Stimulated activated naive CD4-positive, alpha-beta T cell treated with Interleukin-2 at 50 U/mL for 16 hours (primary cell): Measurements from ENCODE around the gene LRRC27.

Source experiments
- DNase-seq: peaks from one replicate; lab custom pipeline; 2025; lab: John Stamatoyannopoulos, UW

LRRC27 gene

DNA sequence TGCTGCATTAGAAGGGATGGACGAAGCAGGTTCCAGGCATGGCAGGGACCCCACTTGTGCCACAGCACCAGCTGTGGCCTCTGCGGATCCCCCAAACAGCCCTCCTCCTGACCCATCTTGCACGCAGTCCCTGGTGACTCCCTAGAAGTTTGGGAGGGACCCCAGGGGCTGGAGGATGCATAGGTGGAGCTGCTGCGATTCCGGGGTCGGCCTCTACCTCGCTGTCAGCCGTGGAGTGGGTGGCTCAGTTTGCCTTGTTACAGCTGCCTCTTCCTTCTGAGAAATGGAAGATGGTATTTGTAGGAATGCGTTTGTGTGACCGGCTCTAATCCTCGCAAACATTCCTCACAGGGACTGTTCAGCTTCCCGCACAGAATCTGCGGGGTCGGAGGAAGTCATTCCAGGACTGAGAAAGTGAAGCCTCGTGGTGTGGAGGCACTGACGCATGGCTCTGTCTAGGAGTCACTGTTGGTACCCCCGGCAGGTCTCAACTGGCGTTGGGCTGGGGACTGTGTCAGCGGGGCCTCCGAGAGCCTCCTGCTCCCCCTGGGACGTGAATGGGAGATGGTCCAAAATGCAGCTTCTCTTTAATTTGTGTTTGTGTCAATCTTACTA, 82.5 kb downstream of the LRRC27 start:
- no peak for DNase-seq

DNA sequence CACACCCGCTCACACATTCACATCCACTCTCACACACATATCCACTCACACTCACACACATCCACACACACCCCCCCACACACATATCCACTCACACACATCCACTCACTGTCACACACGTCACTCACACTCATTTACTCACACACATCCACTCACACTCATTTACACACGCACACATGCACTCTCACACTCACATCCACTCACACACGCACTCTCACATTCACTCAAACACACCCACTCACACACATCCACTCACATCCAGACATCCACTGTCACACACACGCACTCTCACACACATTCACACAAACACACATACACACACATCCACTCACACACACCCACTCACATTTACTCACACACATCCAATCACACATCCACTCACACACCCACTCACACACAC, 83.3 kb downstream of the LRRC27 start:
- DNase-seq = no peak

GRCh38 chr10:132415956-132416355, 84.0 kb downstream of the LRRC27 start:
- DNase-seq = no peak

DNA sequence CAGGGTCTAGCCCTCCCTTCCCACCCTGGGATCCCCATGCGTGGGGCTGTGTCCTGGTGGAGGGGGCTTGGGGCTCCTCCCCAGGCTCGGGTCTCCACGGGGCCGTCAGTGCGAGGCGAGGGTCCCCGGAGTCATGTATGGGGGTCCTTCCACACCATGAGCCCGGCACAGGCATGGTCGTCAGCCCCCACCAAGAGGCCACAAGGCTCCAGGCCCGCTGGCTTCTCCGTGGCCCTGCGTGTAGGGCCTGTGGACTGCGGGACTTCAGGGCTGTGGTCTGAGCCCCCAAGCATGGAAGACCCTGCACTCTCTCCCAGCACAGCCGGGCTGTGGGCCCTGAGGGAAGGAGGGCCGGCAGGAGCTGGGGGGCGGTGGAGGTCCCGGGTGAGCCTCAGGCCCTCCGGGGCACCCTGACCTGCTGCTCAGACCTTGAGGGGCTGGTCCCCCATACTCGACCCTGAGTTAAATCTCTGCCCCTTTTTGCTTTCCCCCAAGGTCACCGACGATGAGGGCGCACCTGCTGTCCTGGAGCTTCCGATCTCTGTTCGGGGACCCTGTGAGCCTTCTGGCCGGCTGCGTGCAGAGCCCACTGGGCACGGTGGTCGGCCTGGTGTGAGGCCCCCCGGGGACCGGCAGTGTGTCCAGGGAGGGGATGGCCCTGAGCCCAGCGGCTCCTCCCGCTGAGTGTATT, 84.7 kb downstream of the LRRC27 start:
- no peak for DNase-seq

- no peak for DNase-seq
These were observed 85.4 kb downstream of the LRRC27 start for GRCh38 chr10:132417257-132417910.

DNA sequence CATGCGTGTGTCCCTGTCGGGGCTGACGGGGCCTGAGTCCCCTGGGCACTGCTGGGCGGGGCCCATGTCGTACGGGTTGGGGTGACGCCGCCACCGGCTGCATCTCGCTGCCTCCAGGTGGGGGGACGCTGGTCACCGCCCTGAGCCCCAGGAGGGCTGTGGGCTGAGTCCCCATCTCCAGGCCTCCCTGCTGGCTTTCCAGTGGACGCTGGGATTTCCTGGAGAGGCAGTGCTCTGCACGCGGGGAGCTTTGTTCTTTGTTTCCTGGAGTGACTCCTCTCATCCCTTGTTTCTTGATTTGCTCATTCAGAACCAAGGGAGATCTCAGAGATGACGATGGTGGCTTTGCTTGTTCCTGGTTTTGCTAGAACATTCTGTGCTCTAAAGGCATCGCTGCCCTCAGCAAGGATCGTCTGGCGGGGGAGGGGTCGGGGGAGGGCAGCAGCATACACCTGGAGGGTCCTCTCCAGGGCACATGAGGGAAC, 86.0 kb downstream of the LRRC27 start:
- no peak for DNase-seq

DNA sequence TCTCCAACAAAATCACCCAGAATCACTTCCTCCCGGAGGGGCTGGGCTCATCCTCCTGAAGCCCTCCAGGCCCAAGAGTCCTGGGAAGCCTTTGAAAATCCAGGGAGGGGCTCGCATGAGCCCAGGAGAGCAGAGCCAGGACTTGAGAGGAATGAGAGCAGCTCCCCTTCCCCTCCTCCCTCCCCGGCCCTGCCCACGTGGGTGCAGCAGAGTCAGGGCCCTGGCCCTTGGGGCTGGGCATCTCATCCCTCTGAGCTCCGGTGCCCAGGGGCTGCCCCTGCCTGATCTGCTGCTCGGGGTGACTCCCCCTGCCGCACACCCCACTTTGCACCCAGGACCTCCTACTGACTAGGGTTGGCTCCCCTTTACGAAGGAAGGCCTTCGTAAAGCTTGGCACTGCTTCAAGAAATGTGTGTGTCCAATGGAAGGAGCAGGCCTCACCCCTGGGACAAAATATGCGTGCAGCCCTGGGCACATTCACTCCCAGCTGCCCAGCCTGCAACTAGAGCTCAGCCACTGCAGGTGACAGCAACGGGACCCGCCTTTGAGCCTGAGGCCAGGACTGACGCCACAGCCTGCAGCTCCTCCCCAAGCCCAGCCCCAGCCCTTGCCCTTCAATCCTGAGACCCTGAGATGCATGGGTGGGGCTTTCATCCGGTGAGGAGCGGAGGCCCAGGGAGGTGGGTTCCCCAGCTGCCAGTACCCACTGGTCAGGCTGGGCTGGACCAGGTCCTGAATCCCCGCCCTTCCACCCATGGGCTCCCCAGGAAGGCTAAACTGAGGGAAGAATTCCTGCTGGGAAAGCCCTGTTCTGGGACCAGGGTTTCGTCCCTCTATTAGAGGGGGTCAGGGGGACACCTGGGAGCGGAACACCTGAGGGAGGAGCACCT, 86.8 kb downstream of the LRRC27 start:
- no peak for DNase-seq

DNA sequence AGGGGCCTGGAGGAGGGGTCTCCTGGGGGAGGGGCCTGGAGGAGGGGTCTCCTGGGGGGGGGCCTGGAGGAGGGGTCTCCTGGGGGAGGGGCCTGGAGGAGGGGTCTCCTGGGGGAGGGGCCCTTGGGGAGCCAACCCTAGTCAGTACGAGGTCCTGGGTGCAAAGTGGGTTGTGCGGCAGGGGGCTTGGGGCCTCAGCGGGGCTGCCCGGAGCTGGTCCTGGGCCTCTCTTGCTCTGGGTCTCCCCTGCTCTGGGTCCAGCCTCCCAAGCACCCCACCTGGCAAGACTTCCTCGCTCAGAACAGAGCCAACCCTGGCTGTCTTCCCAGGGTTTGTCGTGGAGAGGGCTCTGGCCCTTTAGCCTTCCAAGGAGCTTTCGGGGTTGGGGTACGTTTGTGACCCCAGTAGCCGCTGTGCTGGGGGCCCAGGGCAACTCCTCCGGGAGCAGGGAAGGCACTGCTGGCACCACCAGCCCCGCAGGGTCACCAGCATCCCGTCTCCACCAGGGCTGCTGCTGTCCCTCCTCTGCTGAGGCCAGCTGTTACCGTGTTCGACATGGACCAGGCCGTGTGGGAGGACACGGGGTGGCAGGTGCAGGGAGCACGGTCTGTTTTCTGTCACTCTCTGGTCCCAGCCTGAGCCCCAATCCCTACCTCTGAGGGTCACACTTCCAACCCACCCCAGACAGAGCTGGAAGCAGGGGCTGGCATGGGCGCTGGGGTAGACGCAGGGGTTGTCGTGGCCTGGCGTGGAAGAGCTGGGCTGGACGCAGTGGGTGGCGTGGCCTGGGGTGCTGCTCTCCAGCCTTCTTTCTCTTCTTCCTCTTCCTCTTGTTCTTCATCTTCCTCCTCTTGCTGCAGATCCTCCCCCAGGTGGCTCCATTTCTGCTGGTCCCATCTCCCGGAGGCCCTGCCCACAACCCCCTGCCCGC, 87.8 kb downstream of the LRRC27 start:
- no peak for DNase-seq

- no peak for DNase-seq
These were observed 88.5 kb downstream of the LRRC27 start for GRCh38 chr10:132420469-132420980.

DNA sequence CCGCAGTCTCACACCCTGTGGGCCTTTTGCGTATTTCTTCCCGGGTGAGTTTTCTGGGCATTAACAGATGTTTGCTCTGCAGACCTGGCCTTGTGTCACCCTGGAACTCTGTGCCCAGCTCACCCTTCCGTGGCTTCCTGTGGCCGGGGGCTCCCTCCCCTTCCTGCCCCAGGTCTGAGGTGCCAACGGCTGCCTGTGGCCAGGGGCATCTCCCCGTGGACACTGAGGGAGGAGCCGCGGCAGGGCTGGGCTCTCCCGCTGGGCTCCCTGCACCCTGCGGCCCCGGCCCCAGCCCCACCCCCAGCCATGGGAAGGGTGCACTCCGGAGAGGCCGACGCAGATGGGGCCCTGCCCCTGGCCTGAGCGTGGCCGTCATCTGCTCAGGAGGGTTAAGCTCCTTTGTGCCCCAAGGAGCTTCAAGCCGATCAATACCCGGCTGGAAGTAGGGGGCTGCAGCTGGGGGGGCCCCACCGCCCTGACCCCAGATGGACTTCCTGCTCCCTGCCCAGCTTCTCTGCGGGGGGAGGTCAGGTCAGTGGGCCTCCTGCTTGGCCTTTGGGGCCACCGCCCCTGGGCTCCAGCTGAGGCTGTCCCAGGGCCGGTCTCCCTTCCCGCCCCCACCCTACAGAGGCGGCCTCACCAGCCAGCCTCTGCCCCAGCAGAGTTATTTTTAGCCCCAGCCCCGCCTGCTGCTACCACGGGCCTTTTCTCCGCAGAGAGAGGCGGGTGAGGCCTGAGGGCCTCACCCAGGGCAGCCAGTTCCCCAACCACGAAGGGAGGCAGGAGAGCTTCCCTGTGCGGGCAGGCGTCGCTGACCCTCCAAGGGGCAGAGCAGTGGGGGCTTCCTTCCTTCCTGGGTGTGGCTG, 89.2 kb downstream of the LRRC27 start:
- peak; percentile 8 for DNase-seq

DNA sequence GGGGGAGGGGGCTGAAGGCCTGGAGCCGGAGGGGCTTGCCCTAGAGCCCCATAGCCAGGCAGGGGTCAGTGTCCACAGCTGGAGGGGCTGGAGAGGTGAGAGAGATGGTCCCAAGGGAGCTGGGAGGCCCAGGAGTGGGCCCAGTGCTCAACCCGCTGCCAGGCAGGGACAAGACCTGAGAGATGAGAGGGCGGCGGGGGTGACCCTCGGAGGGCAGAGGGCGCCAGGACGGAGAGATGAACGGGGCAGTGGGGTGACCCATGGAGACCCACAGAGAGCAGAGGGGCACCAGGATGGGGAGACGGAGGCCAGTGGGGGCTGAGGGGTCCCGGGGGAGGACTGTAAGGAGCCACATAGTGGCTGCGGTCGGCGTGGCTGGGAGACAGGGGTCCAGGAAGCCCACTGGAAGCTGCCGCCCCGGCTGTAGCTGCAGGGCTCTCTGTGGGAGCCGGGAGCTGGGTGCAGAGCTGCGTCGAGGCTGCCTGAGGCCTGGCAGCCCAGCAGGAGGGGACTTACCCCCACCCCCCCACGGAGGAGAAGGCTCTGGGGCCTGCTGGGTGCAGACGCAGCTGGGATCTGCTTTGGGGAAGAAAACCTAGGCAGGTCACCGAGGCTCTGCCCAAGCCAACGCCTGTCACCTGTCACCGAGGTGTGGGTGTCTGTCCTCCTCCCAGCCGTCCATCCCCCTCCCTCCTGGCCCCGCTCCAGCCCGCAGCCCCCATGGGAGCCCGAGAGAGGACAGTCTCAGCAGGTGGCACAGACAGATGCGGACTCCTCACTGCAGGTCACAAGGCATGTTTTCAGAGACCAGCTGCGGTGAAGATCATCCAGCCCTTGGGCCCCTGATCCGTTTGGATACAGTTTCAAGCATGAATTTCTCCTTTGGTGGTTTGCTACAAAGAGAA, 90.1 kb downstream of the LRRC27 start:
- no peak for DNase-seq

DNA sequence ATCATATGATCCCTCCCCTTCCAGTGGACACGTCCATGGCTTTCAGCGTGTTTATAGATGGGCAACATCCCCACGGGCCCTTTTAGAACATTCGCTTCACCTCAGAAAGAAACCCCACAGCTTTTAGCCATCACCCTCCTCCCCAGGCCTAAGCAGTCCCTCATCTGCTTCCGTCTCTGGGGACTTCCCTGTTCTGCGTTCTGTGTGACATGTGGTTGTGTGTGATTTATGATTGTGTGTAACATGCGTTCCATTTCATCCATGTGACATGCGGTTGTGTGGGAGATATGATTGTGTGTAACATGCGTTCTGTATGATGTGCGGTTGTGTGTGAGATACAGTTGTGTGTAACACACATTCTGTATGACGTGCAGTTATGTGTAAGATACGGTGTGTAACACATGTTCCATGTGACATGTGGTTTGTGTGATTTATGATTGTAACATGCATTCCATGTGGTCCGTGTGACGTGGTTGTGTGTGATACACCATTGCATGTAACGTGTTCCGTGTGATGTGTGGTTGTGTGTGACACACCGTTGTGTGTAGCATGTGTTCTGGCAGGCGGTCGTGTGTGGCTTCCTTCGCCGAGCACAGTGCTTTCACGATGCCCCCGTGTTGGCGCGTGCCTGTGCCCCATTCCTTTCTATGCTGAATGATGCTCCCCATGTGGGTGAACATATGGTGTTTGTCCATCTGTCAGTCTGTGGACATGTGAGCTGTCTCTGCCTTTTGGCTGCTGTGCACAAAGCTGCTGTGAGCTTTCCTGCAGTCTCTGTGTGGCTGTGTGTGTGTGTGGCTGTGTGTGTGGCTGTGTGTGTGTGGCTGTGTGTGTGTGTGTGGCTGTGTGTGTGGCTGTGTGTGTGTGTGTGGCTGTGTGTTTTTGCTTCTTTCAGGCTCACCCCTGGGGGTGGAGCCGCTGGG, 91.2 kb downstream of the LRRC27 start:
- no peak for DNase-seq

GRCh38 chr10:132423966-132424861, 92.2 kb downstream of the LRRC27 start:
- DNase-seq = no peak

DNA sequence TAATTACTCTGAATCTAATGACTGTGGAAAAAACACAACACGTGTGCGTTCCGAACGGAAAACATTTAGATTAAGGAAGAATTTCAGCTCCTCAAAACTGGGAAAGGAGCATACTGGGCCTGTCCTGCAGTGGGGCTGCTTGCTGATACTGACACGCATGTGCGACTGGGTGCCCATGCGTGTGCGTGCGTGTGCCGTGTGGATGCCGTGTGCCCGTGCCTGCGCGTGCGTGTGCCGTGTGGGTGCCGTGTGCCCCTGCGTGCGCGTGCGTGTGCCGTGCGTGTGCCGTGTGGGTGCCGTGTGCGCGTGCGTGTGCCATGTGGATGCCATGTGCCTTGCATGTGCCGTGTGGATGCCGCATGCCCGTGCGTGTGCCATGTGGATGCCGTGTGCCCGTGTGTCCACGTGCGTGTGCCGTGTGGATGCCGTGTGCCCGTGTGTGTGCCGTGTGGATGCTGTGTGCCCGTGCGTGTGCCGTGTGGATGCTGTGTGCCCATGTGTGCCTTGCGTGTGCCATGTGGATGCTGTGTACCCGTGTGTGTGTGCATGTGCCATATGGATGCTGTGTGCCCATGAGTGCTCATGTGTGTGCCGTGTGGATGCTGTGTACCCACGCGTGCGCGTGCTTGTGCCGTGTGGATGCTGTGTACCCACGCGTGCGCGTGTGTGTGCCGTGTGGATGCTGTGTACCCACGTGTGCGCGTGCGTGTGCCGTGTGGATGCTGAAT, 93.2 kb downstream of the LRRC27 start:
- no peak for DNase-seq

DNA sequence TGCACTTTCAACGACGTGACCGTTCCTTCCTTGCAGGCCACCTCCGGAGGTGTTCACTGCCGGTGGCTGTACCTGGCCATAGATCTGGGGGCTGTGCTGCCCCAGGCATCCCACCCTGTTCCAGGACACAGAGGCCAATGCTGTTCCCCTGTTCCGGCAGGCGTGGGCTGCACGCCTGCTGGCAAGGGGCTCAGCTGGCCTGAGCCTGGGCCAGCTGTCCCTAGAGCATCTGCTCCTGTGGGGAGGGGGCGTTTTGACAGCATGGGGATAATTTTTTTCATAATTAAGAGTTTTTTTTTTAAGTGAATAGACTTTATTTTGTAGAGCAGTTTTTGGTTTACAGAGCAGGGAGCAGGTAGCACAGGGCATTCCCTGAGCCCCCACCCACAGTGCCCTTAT, 93.8 kb downstream of the LRRC27 start:
- no peak for DNase-seq
